ENCODE results near the gene VKORC1. TPM values are rescaled to one million over a fixed set of nuclear protein-coding genes. Genes with fewer than 3 reads are reported as not detected.

The VKORC1 gene
- total and polyA plus RNA-seq, 4 donors = 29.9 to 519 (median 263) TPM

- Histone ChIP-seq H3K4me3 (ENCODE audit: low read depth in 1 of 3, low read length in 3 of 3) (no peak overlapping the region), H3K36me3 (ENCODE audit: control insufficient read depth in 4 of 4, insufficient read depth in 3 of 4, low read depth in 1 of 4, low read length in 3 of 4) (peaks cover 8 to 40% (median 13%) of the 10 kb centered on the region in 4 donors), H3K9me3 (ENCODE audit: control insufficient read depth in 4 of 4, low read length in 3 of 4) (no peaks in the 10 kb centered on the region), H3K27me3 (ENCODE audit: control insufficient read depth in 4 of 4, insufficient read depth in 4 of 4, low read length in 3 of 4) (no peaks in the 10 kb centered on the region), H3K9ac (ENCODE audit: low read depth in 1 of 2, low read length in 2 of 2) (no peak overlapping the region), H3K27ac (ENCODE audit: low read depth in 1 of 2, low read length in 2 of 2) (no peak overlapping the region), H3K4me1 (ENCODE audit: control insufficient read depth in 4 of 4, insufficient read depth in 4 of 4, low read length in 3 of 4) (peaks cover 0 to 18% (median 5%) of the 10 kb centered on the region in 4 donors)
- DNase-seq (ENCODE audit: low spot score) = no peak
- 88% methylated on average over 11 of the region's 11 CpGs for WGBS
- TF ChIP-seq GABPA (IDR thresholded peaks at IDR 0.05 in 1 of 2, conservative IDR thresholded peaks at IDR 0.05 in 1 of 2) (no peak), RAD21 (IDR thresholded peaks at IDR 0.05) (no peak), CTCF (IDR thresholded peaks at IDR 0.05; ENCODE audit: low read depth, low read length, missing input control) (no peak), MAX (IDR thresholded peaks at IDR 0.05) (no peak), HNF4G (IDR thresholded peaks at IDR 0.05) (no peak), EGR1 (IDR thresholded peaks at IDR 0.05; ENCODE audit: low read depth in 2 of 2) (no peak), JUND (IDR thresholded peaks at IDR 0.05) (no peak), REST (IDR thresholded peaks at IDR 0.05) (no peak), YY1 (IDR thresholded peaks at IDR 0.05) (no peak), ATF3 (IDR thresholded peaks at IDR 0.05) (no peak), RXRA (IDR thresholded peaks at IDR 0.05) (no peak)
Observed at GRCh38 chr16:31131416-31131815, 36.8 kb upstream of the VKORC1 start.

GRCh38 chr16:31130899-31131298, 36.3 kb upstream of the VKORC1 start:
- H3K4me3 ChIP-seq (ENCODE audit: low read depth in 1 of 3, low read length in 3 of 3) = no peak overlapping the region
- WGBS = 77% methylated on average over 6 of the region's 6 CpGs
- H3K36me3 ChIP-seq (ENCODE audit: control insufficient read depth in 4 of 4, insufficient read depth in 3 of 4, low read depth in 1 of 4, low read length in 3 of 4) = peaks cover 8 to 40% (median 13%) of the 10 kb centered on the region in 4 donors
- TF ChIP-seq ATF3 (IDR thresholded peaks at IDR 0.05) = no peak
- no peak for TF ChIP-seq CTCF (IDR thresholded peaks at IDR 0.05; ENCODE audit: low read depth, low read length, missing input control)
- no peak for TF ChIP-seq YY1 (IDR thresholded peaks at IDR 0.05)
- no peak for TF ChIP-seq FOXA2 (IDR thresholded peaks at IDR 0.05)
- H3K9me3 ChIP-seq (ENCODE audit: control insufficient read depth in 4 of 4, low read length in 3 of 4) = no peaks in the 10 kb centered on the region
- H3K27me3 ChIP-seq (ENCODE audit: control insufficient read depth in 4 of 4, insufficient read depth in 4 of 4, low read length in 3 of 4) = no peaks in the 10 kb centered on the region
- H3K4me1 ChIP-seq (ENCODE audit: control insufficient read depth in 4 of 4, insufficient read depth in 4 of 4, low read length in 3 of 4) = peaks cover 0 to 16% (median 5%) of the 10 kb centered on the region in 4 donors
- DNase-seq (ENCODE audit: low spot score) = no peak
- H3K9ac ChIP-seq (ENCODE audit: low read depth in 1 of 2, low read length in 2 of 2) = no peak overlapping the region
- peak overlapping the region; percentile 40 to 44 for H3K27ac ChIP-seq (ENCODE audit: low read depth in 1 of 2, low read length in 2 of 2)

Data from liver (tissue), 9 donors.